Suppressor macrophage treated with lipopolysaccharide for 1 hour (primary cell): Measurements from ENCODE around the gene SPINDOC.
A peak's percentile ranks its signal among the peaks of the same experiment; 100 is the strongest.
"Not testable (repeated sequence)": the region's sequence is repeated elsewhere in the genome, so short reads cannot be mapped to it uniquely, and the experiment has no call there.

ENCODE experiments used
- DNase-seq, 3 donors: peaks; one replicate each; pipeline ENCODE4 v3.0.0-alpha.2; 2020 to 2022

Gene SPINDOC

DNA sequence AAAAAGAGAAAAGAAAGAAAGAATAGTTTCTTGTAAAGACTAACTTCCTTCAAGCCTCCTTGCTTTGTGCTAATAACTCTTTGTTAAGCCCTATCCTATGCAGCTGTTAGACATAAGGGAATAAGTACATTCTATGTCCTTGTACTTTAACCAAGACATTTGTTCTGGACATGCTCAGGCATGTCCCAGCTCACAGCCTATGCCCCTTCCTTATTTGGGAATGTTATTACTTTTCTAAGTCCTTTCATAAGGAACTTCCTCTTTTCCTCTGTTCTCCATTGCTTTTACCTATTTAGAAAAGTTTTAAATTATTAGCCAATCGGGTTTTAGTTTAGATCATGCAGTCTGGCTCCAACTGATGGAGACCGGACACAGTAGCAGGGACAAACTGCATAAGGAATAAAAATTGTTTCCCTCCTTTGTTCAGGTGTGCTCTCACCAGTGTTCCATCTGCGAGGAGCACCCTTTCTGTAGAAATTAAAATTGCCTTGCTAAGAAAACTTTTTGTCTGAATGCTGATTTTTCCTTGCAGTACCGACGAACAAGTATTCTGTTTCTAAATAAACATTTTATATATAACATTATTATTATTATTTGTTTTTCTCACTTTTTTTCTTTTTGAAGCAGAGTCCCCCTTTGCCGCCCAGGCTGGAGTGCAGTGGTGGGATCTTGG is 21.6 kb upstream of the SPINDOC start:
- no peak for DNase-seq

DNA sequence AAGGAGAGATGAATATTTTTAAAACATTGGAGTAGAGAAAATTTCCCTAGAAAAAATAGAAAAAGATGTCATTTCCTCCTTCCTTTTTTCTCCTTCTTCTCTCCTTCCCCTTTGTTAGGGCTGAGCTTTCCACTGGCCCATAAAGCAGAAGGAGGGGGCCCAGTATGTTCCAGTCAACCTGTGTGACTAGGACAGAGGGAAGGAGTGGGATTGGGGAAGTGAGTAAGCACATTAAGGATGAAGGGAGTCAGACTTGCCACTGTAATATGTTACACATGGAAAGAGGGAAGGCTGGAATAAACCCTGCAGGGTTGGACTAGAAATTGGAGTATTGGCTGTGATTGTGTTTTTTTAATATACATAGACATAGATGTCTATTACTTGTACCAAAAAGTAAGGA is 20.1 kb upstream of the SPINDOC start:
- peak; percentile 70 to 79 (median 75) for DNase-seq

DNA sequence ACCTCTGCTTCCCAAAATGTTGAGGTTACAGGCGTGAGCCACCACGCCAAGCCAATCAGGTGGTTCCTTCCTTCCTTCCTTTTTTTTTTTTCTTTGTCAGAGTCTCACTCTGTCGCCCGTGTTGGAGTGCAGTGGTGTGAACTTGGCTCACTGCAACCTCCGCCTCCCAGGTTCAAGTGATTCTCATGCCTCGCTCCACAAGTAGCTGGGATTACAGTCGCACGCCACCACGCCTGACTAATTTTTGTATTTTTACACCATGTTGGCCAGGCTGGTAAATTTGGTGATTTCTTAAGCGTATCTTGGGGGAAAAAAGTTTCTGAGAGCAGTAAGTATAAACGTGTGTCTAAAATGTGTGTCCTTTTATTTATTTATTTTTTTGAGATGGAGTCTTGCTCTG is 18.2 kb upstream of the SPINDOC start:
- no peak for DNase-seq

GRCh38 chr11:63800921-63801320 is 12.3 kb upstream of the SPINDOC start:
- DNase-seq: no peak

- DNase-seq: peak in 2 of 3 donors; percentile 11 to 30
These were observed 10.4 kb upstream of the SPINDOC start for GRCh38 chr11:63802637-63803414.

- no peak for DNase-seq
These were observed 9.0 kb upstream of the SPINDOC start for GRCh38 chr11:63804259-63804658.

GRCh38 chr11:63805844-63806415 is 7.3 kb upstream of the SPINDOC start:
- DNase-seq: no peak

- not testable (repeated sequence) for DNase-seq
These were observed 2.9 kb upstream of the SPINDOC start for GRCh38 chr11:63810383-63810782.

GRCh38 chr11:63811522-63811921 is 1.7 kb upstream of the SPINDOC start:
- peak in 1 of 3 donors; percentile 13 for DNase-seq

DNA sequence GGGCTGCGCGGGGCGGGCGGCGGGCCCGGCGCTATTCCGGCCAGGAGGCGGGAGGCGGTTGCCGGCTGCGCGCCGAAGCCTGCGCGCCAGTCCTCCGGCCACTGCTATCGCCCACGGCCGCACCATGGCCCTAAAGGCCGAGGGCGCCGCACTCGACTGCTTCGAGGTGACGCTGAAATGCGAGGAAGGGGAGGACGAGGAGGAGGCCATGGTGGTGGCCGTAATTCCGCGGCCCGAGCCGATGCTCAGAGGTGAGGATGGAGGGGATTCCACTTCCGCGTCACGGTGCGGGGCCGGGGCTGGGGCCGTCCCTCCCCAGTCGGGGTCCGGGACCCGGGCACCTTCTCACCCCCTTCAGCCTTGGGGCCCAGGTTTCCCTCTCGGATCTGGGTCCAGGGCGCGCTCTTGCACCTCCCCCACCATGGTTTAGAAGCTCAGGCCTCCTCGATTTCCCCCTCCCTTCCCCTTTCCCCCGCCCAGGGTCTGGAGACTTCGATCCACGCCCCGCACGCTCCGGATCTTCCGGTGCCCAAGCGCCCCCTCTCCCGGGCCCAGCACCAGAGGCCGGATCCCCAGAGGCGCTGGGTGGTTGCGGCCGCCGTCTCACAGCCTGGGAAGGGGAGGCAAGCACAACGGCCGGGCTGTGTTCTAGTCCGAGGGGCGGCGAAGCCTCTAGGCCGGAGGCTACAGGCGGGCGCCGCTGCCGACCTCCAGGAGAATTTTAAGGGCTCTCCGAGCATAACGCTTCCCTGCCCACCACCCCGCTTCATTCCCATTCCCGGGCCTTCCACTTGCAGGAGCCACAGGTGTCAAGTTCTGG is 517 bp downstream of the SPINDOC start:
- peak in 2 of 3 donors; percentile 19 to 67 for DNase-seq

GRCh38 chr11:63814383-63814736 is 1.1 kb downstream of the SPINDOC start:
- peak in 1 of 3 donors; percentile 11 for DNase-seq

DNA sequence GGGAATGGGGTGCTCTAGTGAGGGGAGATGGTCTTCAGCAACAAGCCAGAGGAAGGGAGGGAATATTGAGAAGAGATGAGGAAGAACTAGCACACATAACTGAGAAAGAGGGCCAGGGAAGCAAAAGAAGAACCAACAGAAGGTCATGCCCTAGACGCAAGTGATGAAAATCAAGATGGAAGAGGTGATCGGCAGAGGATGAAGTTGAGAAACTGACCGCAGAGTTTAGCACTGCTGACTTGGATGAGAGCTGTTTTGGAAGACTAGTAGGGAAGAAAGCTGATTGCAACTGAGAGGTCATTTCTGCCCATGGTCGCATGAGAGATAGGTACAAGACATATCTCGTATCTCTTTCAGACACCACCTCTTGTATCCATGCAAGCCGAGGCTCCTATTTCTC is 2.9 kb downstream of the SPINDOC start:
- no peak for DNase-seq

DNA sequence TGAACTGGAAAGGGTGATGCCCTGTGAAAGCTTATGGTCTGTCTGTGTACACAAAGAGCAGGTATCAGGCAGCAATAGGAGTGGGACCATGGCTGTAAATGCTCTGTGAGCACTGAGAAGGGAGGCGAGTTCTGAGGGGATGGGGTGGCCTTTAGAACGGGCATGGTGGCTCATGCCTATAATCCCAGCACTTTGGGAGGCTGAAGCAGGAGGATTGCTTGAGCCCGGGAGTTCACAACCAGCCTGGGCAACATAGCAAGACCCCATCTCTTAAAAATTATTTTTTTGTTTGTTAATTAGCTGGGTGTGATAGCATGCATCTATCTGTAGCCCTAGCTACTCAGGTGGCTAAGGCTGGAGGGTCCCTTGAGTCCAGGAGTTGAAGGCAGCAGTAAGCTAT is 3.5 kb downstream of the SPINDOC start:
- DNase-seq: no peak

DNA sequence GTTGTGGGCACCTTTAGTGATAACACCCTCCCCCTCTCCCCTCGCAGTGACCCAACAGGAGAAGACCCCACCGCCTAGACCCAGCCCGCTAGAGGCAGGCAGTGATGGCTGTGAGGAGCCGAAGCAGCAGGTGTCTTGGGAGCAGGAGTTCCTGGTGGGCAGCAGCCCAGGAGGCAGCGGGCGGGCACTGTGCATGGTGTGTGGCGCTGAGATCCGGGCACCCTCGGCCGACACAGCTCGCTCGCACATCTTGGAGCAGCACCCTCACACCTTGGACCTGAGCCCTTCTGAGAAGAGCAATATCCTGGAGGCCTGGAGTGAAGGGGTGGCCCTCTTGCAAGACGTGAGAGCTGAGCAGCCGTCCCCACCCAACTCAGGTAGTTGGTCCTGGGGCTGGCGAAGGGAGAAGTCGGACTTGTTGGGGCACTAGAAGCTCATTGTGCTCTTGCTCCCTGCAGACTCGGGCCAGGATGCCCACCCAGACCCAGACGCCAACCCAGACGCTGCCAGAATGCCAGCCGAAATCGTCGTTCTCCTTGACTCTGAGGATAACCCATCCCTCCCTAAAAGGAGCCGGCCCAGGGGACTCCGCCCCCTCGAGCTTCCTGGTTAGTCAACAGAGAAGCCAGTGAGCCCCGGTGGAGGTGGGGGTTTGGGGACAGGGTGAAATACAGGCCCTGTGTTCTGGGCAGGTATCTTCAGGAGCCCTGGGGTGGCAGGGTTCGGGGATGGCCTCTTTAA is 4.7 kb downstream of the SPINDOC start:
- DNase-seq: no peak

GRCh38 chr11:63818609-63819008 is 5.4 kb downstream of the SPINDOC start:
- DNase-seq: no peak

DNA sequence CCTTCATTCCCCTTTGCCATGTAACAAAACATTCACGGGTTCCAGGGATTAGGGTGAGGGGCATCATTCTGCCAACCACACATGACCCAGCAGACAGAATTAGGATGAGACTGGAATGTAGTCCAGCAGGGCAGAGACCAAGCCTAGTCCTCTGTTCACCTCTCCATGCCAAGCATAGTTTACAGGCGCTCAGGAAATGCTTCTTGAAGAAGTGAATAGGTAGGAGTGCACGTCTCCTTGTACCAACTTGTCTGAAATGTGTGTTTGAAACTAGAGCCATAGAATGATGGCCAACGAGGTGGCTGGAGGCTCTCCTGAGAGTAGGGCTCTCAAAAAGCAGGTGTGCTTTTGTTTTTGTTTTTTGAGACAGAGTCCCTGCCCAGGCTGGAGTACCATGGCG is 8.2 kb downstream of the SPINDOC start:
- DNase-seq: no peak

DNA sequence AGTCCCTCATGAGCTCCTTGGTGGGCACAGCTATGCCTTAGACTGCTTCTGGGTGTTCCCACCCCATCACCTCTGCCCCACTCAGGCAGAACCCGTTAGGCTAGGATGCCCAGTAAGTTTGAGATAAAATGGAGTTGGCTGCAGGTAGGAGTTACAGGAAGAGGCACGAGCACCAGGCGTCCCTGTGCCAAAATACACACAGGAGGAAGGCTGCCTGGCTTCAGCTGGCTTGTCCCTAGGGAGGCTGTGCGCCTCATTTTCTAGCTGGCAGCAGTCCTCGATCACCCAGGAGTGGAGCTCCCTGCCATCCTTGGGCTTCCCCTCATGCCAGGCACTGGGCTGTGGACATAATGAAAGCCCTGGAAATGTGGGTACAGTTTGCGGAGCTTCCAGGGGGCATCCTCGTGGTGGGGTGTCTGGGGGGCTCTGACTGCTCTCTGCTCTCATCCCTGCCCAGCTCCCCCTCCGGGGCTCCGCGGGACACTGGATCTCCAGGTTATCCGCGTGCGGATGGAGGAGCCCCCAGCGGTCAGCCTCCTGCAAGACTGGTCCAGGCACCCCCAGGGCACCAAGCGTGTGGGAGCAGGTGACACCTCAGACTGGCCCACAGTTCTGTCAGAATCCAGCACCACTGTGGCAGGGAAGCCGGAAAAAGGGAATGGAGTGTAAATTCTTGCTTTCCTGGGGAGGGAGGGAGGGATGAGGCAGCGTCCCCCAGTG is 13.4 kb downstream of the SPINDOC start:
- no peak for DNase-seq

DNA sequence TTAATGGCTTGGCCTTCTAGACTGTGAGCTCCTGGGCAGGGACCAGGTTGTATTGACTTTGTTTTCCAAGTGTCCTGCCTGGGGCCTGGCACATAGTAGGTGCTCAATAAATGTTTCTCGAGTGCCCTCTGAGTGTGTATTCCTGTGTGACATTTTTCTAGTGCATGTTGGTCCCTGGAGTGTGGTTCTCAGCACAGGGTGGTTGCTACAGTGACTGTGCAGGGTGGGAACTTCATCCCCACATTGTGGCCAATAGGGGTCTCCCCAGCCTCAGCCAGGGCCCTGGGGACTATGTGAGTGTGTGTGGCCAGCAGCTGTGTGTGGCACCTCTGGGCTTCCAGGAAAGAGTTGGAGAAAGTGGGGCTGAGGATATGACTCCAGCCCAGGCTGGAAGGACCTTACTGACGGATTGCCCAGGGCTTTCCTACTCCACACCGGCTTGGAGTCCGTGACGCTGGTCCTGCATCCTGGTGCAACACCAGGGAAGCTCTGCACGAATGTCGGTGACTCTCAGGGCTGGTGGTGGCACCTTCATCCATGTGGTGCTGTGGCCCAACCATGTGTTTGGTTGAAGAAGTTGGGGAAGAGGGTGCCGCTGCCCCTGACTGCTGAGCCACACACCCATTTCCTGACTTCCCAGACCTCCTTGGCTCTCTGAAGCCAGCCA is 16.7 kb downstream of the SPINDOC start:
- DNase-seq: peak in 1 of 3 donors; percentile 39

GRCh38 chr11:63831326-63831725 is 18.1 kb downstream of the SPINDOC start:
- no peak for DNase-seq

GRCh38 chr11:63832336-63832735 is 19.1 kb downstream of the SPINDOC start:
- peak; percentile 41 to 58 (median 51) for DNase-seq

- no peak for DNase-seq
These were observed 19.8 kb downstream of the SPINDOC start for GRCh38 chr11:63833048-63833447.
